HTR-8/SVneo (cell line): ENCODE data around the gene FAM185A.
"Not testable (repeated sequence)": the region's sequence is repeated elsewhere in the genome, so short reads cannot be mapped to it uniquely, and the experiment has no call there.

Source experiments
- DNase-seq: peaks from one replicate; pipeline ENCODE4 v3.0.0; 2011; ENCODE audit warnings: low spot score, mixed read lengths; ENCODE audit not compliant: insufficient read length
- FAIRE-seq: peaks from 2 replicates; lab custom pipeline; 2011; peaks lifted over from hg19 to GRCh38; lab: Jason Lieb, UNC

The FAM185A gene

DNA sequence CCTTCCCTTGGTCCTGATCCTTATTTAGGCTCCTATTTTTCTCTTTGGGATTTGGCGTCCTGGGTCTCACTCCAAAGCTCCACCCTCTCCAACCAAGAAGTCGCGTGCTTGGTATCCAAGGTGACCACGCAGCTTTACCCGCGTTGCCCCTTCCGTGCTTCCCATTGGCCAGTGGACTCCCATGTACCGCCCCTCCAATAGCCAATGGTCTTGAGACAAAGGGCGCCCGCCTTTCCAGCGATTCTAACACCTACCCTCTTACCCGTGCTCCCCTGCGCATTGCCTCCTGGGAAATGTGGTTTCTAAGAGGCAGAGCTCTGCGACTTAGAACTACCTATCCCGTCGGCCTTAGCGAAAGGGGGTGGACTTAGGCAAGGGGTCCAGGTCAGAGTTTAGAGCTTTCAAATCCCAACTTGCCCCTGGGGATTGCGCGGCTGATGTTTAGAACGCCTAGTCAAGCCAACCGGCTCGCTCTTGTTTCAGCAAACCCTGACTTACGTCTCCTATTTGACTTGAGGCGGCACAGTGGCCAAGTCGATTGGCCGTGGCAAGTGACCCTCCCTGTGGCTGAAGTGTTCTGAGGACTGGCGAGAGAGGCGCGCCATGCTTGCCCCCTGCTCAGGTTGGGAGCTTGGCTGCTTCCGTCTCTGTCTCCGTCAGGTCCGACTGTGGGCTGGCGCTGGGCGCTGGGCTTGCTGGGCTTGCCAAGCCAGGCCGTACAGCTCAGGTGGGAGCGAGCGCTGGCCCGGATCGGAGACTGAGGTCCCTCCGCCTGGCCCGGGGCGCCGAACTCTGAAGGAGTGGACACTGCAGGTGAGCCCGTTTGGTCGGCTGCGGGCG is at the start of gene FAM185A:
FAM185A (plus strand) TSS at position 395 of the 840 bp plus-strand sequence; CDS start at position 604, 209 bp downstream.
- FAIRE-seq (peak; percentile 82), DNase-seq (peak; percentile 78)

- FAIRE-seq: not testable (repeated sequence)
These were observed 35.6 kb upstream of the FAM185A start for GRCh38 chr7:102713011-102713690.

GRCh38 chr7:102713691-102714080 is 35.1 kb upstream of the FAM185A start:
- not testable (repeated sequence) for FAIRE-seq, DNase-seq

More at GRCh38 chr7:102713011-102713690, 35.6 kb upstream of the FAM185A start:
- DNase-seq: not testable (repeated sequence)

GRCh38 chr7:102714774-102715522 is 33.9 kb upstream of the FAM185A start:
- not testable (repeated sequence) for DNase-seq, FAIRE-seq

GRCh38 chr7:102715718-102716117 is 33.1 kb upstream of the FAM185A start:
- FAIRE-seq, DNase-seq: not testable (repeated sequence)

GRCh38 chr7:102718491-102718890 is 30.3 kb upstream of the FAM185A start:
- not testable (repeated sequence) for FAIRE-seq, DNase-seq

- not testable (repeated sequence) for DNase-seq, FAIRE-seq
These were observed 22.6 kb upstream of the FAM185A start for GRCh38 chr7:102726170-102726569.

- FAIRE-seq, DNase-seq: not testable (repeated sequence)
These were observed 19.1 kb upstream of the FAM185A start for GRCh38 chr7:102729670-102730069.

DNA sequence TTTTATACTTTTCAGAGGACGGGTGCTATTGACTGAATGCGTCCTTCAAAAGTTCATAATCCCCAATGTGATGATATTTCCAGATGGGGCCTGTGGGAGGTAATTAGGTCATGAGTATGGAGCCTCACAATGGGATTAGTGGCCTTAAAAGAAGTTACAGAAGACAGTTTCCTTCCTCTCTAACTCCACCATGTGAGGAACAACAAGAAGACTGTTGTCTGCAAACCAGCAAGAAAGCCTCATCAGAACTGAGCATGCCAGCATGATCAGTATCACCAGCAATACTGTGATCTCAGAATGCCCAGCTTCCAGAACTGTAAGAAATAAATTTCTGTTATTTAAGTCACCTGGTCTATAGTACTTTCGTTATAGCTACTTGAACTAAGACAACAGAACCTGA is 18.4 kb upstream of the FAM185A start:
- DNase-seq: not testable (repeated sequence)

GRCh38 chr7:102742002-102742771 is 6.6 kb upstream of the FAM185A start:
- DNase-seq, FAIRE-seq: not testable (repeated sequence)

More for the DNA sequence above, 18.4 kb upstream of the FAM185A start:
- FAIRE-seq: not testable (repeated sequence)

- FAIRE-seq, DNase-seq: not testable (repeated sequence)
These were observed 4.9 kb upstream of the FAM185A start for GRCh38 chr7:102743861-102744260.

- not testable (repeated sequence) for FAIRE-seq
These were observed 3.1 kb upstream of the FAM185A start for GRCh38 chr7:102745494-102746288.

GRCh38 chr7:102749445-102749786 is 617 bp downstream of the FAM185A start:
- not testable (repeated sequence) for FAIRE-seq, DNase-seq

More at GRCh38 chr7:102745494-102746288, 3.1 kb upstream of the FAM185A start:
- DNase-seq: not testable (repeated sequence)

GRCh38 chr7:102758227-102758626 is 9.4 kb downstream of the FAM185A start:
- FAIRE-seq, DNase-seq: not testable (repeated sequence)

DNA sequence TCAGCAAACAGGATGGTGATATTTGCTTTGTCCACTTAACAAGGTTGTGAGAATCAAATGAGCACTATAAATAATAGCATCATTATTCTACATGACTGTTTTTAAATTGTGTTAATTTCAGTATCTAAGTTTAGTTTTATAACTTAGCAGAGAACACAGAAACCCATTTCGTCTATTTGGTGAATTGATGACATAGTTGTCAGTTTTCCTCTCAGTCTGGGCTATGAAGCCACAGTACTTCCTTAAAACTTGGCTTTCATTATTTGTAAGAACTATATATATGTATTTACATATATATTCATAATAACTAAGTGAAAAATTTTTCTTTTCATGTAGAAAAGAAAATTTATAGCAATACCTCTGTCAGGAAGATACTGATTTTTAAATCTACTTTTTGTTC is 11.1 kb downstream of the FAM185A start:
- not testable (repeated sequence) for FAIRE-seq, DNase-seq

DNA sequence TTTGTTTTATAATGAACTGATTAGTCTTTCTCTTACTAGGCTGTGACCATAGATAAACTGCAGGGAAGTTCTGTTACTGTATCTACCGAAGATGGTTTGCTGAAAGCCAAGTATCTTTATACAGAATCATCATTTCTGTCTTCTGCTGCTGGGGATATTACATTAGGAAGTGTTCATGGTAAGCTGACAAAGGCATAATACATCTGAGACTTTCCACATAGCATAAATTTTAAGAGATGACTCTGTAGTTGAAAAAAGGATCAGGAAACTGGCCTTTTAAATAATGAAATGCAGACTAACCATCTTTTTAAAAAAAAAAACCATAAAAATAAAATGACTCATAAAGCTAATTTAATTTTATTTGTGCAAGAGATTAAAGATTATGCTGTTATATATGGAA is 12.4 kb downstream of the FAM185A start:
- DNase-seq, FAIRE-seq: not testable (repeated sequence)

DNA sequence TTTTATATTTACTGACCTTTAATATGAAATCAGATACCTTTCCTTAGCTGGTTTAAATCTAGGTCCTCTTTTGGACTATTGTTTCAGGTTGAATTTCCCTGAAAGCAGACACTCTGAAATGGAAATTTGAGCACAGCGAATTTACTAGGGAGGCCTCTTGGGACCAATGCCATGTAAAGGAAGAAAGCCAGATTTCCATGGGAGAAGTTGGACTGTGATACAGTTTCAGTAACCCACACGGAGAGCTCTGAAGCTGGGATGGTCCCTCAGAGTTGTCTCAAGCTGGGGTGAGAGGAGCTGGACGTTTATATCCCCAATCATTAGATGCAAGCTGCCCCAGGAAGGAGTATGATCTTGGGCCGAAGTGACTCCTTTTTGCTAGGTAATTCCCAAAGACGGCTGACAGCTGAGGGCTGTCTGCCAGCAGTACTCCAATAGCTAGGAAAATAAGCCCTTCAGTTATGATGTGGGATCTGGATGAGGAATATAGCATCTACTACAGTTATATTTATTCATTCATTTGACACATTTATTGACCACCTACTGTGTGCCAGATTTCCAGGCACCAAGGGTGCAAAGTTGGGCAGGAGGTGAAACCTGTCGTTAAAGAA is 14.6 kb downstream of the FAM185A start:
- not testable (repeated sequence) for FAIRE-seq, DNase-seq

DNA sequence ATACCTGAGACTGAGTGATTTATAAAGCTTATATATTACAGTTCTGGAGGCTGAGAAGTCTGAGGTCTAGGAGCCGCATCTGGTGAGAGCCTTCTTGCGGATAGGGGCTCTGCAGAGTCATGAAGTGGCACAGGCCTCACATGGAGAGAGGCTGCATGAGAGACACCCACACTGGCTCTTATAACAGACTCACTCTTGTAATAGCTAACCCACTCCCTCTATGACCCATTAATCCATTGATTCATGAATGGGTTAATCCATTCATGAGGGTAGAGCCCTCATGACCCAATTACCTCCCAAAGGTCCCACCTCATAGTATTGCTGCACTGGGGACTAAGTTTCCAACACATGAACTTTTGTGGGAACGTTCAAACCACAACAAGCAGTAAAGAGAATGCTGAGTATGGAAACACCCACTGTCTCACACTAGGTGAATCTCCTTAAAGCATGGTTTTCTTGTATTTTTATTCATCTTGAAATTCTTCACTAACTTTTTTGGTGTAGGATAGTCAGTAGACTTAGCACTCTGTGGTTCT is 20.9 kb downstream of the FAM185A start:
- not testable (repeated sequence) for FAIRE-seq, DNase-seq
